Activated T-cell treated with anti-CD3 and anti-CD28 coated beads, Interleukin-2, amount 50 U/mL, for 72 hours (primary cell): ENCODE measurements around the gene ZNF692. TPM values are rescaled to one million over a fixed set of nuclear protein-coding genes. Genes with fewer than 3 reads are reported as not detected.
A peak's percentile ranks its signal among the peaks of the same experiment; 100 is the strongest.

ENCODE experiments used
- ATAC-seq, 2 donors: fragments of 150-1000 bp; cut with Tn5 transposase; replicated peaks in 1 of 2; 2 replicates each; pipeline ENCODE4 v1.10.0; 2021; ENCODE audit warnings: moderate library complexity in 2 of 2, mild to moderate bottlenecking in 1 of 2
- DNase-seq, 2 donors: peaks; one replicate each; pipeline ENCODE4 v3.0.0; 2021 to 2022; ENCODE audit warnings: mixed read lengths in 1 of 2
- H3K27ac Mint-ChIP-seq: one replicate; pipeline ENCODE4 v1.8.0; 2022; ENCODE audit warnings: mild to moderate bottlenecking, moderate library complexity, mixed read lengths
- H3K27me3 Mint-ChIP-seq: one replicate; pipeline ENCODE4 v1.8.0; 2022; ENCODE audit warnings: low read depth, mixed read lengths
- H3K36me3 Mint-ChIP-seq, 2 donors: one replicate each; pipeline ENCODE4 v1.8.0; 2022; ENCODE audit warnings: mixed read lengths in 2 of 2, mild to moderate bottlenecking in 1 of 2; ENCODE audit not compliant: insufficient read depth in 2 of 2
- H3K4me1 Mint-ChIP-seq: one replicate; pipeline ENCODE4 v1.8.0; 2022; ENCODE audit warnings: low read depth, mixed read lengths
- H3K4me3 Mint-ChIP-seq, 2 donors: one replicate each; pipeline ENCODE4 v1.8.0; 2022; ENCODE audit warnings: mild to moderate bottlenecking in 2 of 2, mixed read lengths in 2 of 2, moderate library complexity in 2 of 2
- H3K9me3 Mint-ChIP-seq, 2 donors: one replicate each; pipeline ENCODE4 v1.8.0; 2022; ENCODE audit warnings: mixed read lengths in 2 of 2
- total RNA-seq, 2 donors: library from RNA; stranded (reverse); gene quantifications; one replicate each; pipeline ENCODE4 v1.2.3, GENCODE V29; 2022

Gene ZNF692
- 10 to 100 TPM; 42.8 to 57.6 TPM for total RNA-seq

DNA sequence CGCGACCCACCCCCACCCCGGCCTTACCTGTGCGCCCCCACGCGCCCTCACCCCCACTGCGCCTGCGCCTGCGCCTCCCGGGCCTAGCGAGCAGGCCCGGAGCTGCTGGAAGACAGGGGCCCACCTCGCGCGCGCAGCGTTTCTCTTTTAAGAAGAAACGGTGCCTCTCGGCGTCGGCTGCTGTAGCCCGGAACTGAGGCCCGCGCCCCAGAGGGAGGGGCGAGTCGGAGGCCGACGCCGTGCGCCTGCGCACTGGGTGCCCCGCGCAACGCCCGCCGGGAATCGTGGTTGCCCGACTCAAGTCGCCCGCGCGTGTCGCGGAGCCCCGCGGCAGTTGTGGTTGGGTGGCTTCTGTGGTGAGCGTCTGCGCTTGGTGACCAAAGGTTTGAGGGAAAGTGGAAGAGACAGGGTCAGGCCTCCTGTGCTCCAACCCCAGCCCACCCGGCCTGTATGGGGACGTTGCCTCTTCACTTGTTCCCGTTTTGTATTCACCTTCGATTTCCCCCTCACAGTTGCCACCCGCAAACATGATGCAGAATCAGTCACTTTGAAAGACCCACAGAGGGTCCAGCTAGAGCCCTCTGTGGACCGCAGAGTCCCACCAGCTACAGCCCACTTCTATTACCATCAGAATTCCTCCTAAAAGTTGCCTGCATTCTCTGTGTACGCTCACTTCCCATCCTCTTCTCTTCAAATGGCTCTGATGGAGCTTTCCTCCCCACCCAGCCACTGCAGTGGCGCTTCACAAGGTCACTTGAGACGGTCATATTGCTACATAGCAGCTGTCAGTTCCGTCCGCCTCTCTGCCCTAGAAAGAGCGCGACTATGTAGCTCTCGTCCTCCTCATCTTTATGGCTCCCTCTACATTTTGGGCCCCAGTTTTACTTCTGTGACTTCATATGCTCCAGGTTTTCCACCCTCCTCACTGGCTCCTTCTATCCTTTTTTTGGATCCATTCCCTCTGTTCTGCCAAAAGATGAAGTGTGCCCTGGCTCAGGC is at the start of gene ZNF692:
TSS of gene ZNF692 (minus strand) at position 195 of the 999 bp plus-strand sequence. CDS start 776 bp downstream, outside the sequence.
- Mint-ChIP-seq H3K4me1 (peaks cover 46% of the 10 kb centered on the region), H3K36me3 (peaks cover 8 to 11% of the 10 kb centered on the region in 2 donors), H3K4me3 (peak within 1 kb of the TSS; percentile 93 to 95), H3K27ac (peak within 1 kb of the TSS; percentile 94), H3K9me3 (no peaks in the 10 kb centered on the region), H3K27me3 (no peaks in the 10 kb centered on the region)
- ATAC-seq = peak; percentile 86 to 88
- peak; percentile 97 to 98 for DNase-seq

- peak overlapping the region; percentile 97 for H3K4me3 Mint-ChIP-seq
- peak in 1 of 2 donors; percentile 4 for ATAC-seq
- H3K27ac Mint-ChIP-seq = peak overlapping the region; percentile 93
- no peak for DNase-seq
- no peaks in the 10 kb centered on the region for H3K27me3 Mint-ChIP-seq
- H3K4me1 Mint-ChIP-seq = peaks cover 23% of the 10 kb centered on the region
- H3K9me3 Mint-ChIP-seq = no peaks in the 10 kb centered on the region
- no peaks in the 10 kb centered on the region for H3K36me3 Mint-ChIP-seq
Observed at GRCh38 chr1:248906753-248907661, 48.1 kb upstream of the ZNF692 start.

GRCh38 chr1:248906009-248906752 is 47.3 kb upstream of the ZNF692 start, which contains the start of gene PGBD2:
PGBD2 (plus strand) TSS chr1:248906235; CDS start chr1:248913863, 7,628 bp downstream.
- DNase-seq (peak; percentile 97 to 98), ATAC-seq (peak; percentile 88 to 91)
- peaks cover 23% of the 10 kb centered on the region for H3K4me1 Mint-ChIP-seq
- no peaks in the 10 kb centered on the region for H3K36me3 Mint-ChIP-seq
- no peaks in the 10 kb centered on the region for H3K27me3 Mint-ChIP-seq
- peak within 1 kb of the TSS; percentile 97 for H3K4me3 Mint-ChIP-seq
- peak within 1 kb of the TSS; percentile 93 for H3K27ac Mint-ChIP-seq
- no peaks in the 10 kb centered on the region for H3K9me3 Mint-ChIP-seq

DNA sequence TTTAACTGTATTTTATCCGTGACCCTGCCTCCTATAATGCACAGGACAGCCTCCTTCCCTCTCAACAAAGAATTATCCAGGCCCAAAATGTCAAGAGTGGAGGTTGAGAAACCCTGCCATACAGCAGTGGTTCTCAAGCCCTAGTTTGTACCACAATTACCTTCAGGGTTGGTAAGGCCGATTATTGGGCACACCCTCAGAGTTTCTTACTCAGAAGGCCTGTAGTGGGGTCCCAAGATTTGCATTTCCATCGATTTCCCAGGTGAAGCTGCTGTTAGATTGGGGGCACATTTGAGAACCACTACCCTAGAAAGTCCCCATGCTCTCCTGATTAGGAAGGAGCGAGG is 46.8 kb upstream of the ZNF692 start:
- Mint-ChIP-seq H3K27ac (peak overlapping the region; percentile 86), H3K27me3 (peaks cover 4% of the 10 kb centered on the region), H3K36me3 (no peaks in the 10 kb centered on the region), H3K9me3 (no peaks in the 10 kb centered on the region), H3K4me3 (peak overlapping the region; percentile 88 to 97), H3K4me1 (peaks cover 23% of the 10 kb centered on the region)
- ATAC-seq = no peak
- DNase-seq = no peak

DNA sequence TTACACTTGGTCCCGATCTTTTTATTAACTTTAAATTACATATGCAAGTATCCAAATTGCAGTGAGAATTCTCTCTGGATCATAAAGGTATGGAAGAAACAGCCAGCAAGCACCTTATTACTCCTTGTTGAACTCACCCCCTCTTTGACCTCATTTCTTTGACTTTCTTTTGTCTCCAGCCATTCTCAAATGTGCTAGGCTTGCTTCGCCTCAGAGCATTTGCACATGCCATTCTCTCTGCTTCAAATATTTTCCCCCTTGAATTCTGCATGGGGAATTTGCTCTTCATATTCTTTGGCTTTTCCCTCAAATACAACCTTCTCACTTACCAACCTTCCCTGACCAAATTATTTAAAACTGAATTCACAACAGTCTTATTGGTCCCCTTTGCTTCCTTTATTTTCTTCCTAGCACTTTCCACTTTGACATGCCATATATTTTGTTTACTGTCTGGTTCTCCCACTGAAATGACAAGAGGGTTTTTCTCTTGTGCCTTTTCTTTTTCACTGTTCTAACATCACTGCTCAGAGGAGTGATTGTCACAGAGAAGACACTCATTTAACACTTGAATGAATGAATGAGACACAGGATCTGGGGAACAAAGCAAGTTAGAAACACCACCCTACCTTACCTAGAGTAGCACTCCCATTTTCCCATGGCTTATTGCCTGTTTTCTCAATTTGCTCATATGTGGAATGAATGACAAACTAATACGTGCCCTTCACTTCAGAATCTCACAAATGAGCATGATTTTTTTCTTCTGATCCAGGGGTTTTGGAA is 45.7 kb upstream of the ZNF692 start:
- Mint-ChIP-seq H3K4me1 (peaks cover 19% of the 10 kb centered on the region), H3K27me3 (peaks cover 13% of the 10 kb centered on the region), H3K36me3 (no peaks in the 10 kb centered on the region), H3K27ac (peak overlapping the region; percentile 18), H3K4me3 (no peak overlapping the region), H3K9me3 (no peaks in the 10 kb centered on the region)
- DNase-seq (no peak), ATAC-seq (no peak)

GRCh38 chr1:248901578-248901977 is 42.7 kb upstream of the ZNF692 start:
- peaks cover under 1% of the 10 kb centered on the region for H3K4me1 Mint-ChIP-seq
- H3K27me3 Mint-ChIP-seq = peaks cover 18% of the 10 kb centered on the region
- no peak overlapping the region for H3K4me3 Mint-ChIP-seq
- ATAC-seq (no peak), DNase-seq (no peak)
- no peak overlapping the region for H3K27ac Mint-ChIP-seq
- H3K9me3 Mint-ChIP-seq = no peaks in the 10 kb centered on the region
- no peaks in the 10 kb centered on the region for H3K36me3 Mint-ChIP-seq

DNA sequence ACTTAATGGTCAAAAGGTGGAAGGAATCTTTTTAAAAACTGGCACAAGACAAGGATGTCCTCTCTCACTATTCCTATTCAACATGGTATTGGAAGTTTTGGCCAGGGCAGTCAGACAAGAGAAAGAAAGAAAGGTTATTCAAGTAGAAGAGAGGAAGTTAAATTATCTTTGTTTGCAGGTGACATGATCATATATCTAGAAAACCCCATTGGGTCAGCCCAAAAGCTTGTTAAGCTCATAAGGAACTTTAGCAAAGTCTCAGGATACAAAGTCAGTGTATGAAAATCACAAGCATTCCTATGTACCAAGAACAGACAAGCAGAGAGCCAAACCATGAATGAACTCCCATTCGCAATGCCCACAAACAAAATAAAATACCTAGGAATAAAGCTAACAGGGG is 41.8 kb upstream of the ZNF692 start:
- Mint-ChIP-seq H3K9me3 (no peaks in the 10 kb centered on the region), H3K27ac (no peak overlapping the region), H3K4me1 (no peaks in the 10 kb centered on the region), H3K4me3 (no peak overlapping the region), H3K27me3 (peaks cover 26% of the 10 kb centered on the region), H3K36me3 (no peaks in the 10 kb centered on the region)
- ATAC-seq (no peak), DNase-seq (no peak)

GRCh38 chr1:248897412-248898337 is 38.8 kb upstream of the ZNF692 start:
- Mint-ChIP-seq H3K27ac (no peak overlapping the region), H3K27me3 (peaks cover 33% of the 10 kb centered on the region), H3K9me3 (no peaks in the 10 kb centered on the region), H3K4me3 (no peak overlapping the region), H3K36me3 (no peaks in the 10 kb centered on the region), H3K4me1 (no peaks in the 10 kb centered on the region)
- DNase-seq (no peak), ATAC-seq (no peak)

GRCh38 chr1:248894837-248895236 is 36.0 kb upstream of the ZNF692 start:
- ATAC-seq (no peak), DNase-seq (no peak)
- H3K9me3 Mint-ChIP-seq = no peaks in the 10 kb centered on the region
- H3K4me1 Mint-ChIP-seq = no peaks in the 10 kb centered on the region
- H3K27me3 Mint-ChIP-seq = peaks cover 35% of the 10 kb centered on the region
- H3K4me3 Mint-ChIP-seq = no peak overlapping the region
- H3K27ac Mint-ChIP-seq = no peak overlapping the region
- H3K36me3 Mint-ChIP-seq = no peaks in the 10 kb centered on the region

DNA sequence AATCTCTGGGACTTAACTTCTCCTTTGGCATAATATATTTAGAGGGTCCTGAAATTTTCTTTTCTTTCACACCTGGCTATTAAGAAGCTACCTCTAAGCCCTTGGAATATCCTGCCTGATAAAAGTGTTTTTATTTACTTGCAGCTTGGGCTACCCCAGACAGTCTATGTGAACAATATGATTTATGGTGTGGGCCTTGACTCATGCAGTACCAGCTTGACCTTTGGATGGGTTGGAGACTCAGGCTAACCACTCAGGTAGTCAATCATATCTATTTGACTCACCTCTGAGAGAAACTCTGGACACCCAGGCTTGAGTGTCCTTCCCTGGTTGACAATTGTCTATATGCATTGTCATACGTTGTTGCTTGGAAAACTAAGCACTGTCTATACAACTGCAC is 33.7 kb upstream of the ZNF692 start:
- Mint-ChIP-seq H3K36me3 (no peaks in the 10 kb centered on the region), H3K4me3 (no peak overlapping the region), H3K4me1 (no peaks in the 10 kb centered on the region), H3K9me3 (no peaks in the 10 kb centered on the region), H3K27me3 (peaks cover 28% of the 10 kb centered on the region), H3K27ac (no peak overlapping the region)
- DNase-seq = no peak
- ATAC-seq = no peak

GRCh38 chr1:248891758-248892157 is 32.9 kb upstream of the ZNF692 start:
- H3K36me3 Mint-ChIP-seq = no peaks in the 10 kb centered on the region
- peaks cover 28% of the 10 kb centered on the region for H3K27me3 Mint-ChIP-seq
- no peak overlapping the region for H3K4me3 Mint-ChIP-seq
- H3K9me3 Mint-ChIP-seq = no peaks in the 10 kb centered on the region
- DNase-seq (no peak), ATAC-seq (no peak)
- no peaks in the 10 kb centered on the region for H3K4me1 Mint-ChIP-seq
- H3K27ac Mint-ChIP-seq = no peak overlapping the region
